OCI-LY7 (cell line): ENCODE measurements around the gene RAPH1.

ENCODE experiments used
- CTCF ChIP-seq: fragments of 200-600 bp; sonication (generic); conservative IDR thresholded peaks from 2 replicates; pipeline ENCODE4 v1.5.1; 2014; ENCODE audit warnings: mild to moderate bottlenecking, antibody characterized with exemption, low read length, moderate library complexity, mixed read lengths
- EZH2phosphoT487 ChIP-seq: fragments of 200-600 bp; sonication (generic); IDR thresholded peaks from 2 replicates; pipeline ENCODE4 v1.6.1; 2018; ENCODE audit warnings: low read depth, borderline replicate concordance, mild to moderate bottlenecking, mixed run types, antibody characterized with exemption, low read length, moderate library complexity, mixed read lengths

GRCh38 chr2:203446780-203447179 is 88.3 kb downstream of the RAPH1 start:
- TF ChIP-seq CTCF (no peak), EZH2phosphoT487 (no peak)
